ENCODE results near the gene SPATA2.

Gene SPATA2

GRCh38 chr20:49941456-49941855 is 26.1 kb upstream of the SPATA2 start:
- Histone ChIP-seq H4K20me1 (ENCODE audit: insufficient read depth, low read length) (no peaks in the 10 kb centered on the region), H3K27ac (ENCODE audit: low read depth, low read length, poor library complexity, severe bottlenecking) (no peak overlapping the region), H3K36me3 (ENCODE audit: insufficient read depth, low read length) (peaks cover 64% of the 10 kb centered on the region), H3K9me3 (ENCODE audit: low read length) (no peaks in the 10 kb centered on the region), H3K4me3 (ENCODE audit: low read depth, low read length, poor library complexity, severe bottlenecking) (no peak overlapping the region), H3K4me2 (ENCODE audit: low read length) (no peak overlapping the region), H3K4me1 (ENCODE audit: insufficient read depth, low read length, severe bottlenecking) (peaks cover 23% of the 10 kb centered on the region), H2AFZ (ENCODE audit: low read length) (no peak overlapping the region), H3K27me3 (ENCODE audit: insufficient read depth, low read length) (no peaks in the 10 kb centered on the region), H3K9ac (ENCODE audit: low read length) (no peak overlapping the region), H3F3A (ENCODE audit: insufficient read depth, low read length) (no peaks in the 10 kb centered on the region), H3K9me2 (ENCODE audit: low read depth, low read length) (no peaks in the 10 kb centered on the region), H3K79me2 (ENCODE audit: insufficient read depth, low read length) (peaks cover 57% of the 10 kb centered on the region)
- TF ChIP-seq EZH2 (IDR thresholded peaks at IDR 0.05; ENCODE audit: borderline replicate concordance, low read length) (no peak), CTCF (IDR thresholded peaks at IDR 0.05; ENCODE audit: low read length) (no peak)

DNA sequence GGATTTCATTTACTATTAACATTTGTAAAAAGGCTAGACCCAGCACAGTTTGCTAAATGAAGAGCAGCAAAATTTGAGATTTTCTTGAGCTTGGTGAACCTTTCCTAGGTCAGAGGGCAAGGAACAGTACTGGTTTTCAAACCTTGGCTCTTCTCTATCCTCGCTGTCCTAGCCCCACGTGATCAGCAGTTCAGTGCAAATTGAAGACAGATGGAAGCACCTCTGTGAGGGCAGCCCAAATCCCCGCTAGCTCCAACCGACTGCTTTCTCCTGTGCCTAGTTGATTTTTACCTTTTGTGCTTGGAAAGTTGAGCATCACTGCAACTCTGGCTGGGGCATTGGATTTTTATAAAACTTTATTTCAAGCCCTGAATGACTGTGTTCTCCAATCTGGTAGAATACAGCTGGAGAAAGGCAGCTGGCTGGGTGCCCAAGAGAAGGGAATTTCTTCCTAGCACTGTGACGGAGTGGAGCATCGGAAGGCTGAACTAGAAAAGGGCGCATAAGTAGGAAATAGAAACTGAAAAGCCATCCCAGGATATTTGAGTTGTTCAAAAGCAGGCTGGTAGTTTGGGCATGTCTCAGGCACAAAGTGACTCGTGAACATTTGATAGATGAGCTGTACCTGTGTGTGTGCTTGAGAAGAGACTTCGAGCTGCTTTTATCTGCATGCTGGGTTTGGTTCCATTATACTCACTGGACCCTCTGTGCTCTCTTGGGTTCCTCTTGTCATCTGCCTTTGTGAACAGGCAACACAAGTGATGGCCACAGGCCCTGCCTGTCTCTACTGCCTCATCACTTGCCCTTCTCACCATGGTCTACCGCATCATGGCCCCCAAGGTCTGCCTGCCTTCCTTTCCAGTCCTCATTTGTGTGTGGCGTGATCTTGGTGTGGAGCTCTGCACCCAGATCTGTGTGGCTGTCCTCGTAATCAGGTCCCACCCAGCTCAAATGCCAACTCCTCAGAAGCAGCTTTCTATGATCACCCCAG is 23.1 kb upstream of the SPATA2 start:
- H3K36me3 ChIP-seq (ENCODE audit: insufficient read depth, low read length) = peaks cover 40% of the 10 kb centered on the region
- H3K27ac ChIP-seq (ENCODE audit: low read depth, low read length, poor library complexity, severe bottlenecking) = peak overlapping the region; percentile 1
- H3K9me2 ChIP-seq (ENCODE audit: low read depth, low read length) = no peaks in the 10 kb centered on the region
- no peak for TF ChIP-seq EZH2 (IDR thresholded peaks at IDR 0.05; ENCODE audit: borderline replicate concordance, low read length)
- no peak for TF ChIP-seq CTCF (IDR thresholded peaks at IDR 0.05; ENCODE audit: low read length)
- H3K9ac ChIP-seq (ENCODE audit: low read length) = peak overlapping the region; percentile 89; the same call in 1 of the 2 replicates
- H3K27me3 ChIP-seq (ENCODE audit: insufficient read depth, low read length) = no peaks in the 10 kb centered on the region
- H3K79me2 ChIP-seq (ENCODE audit: insufficient read depth, low read length) = peaks cover 59% of the 10 kb centered on the region
- H3K4me2 ChIP-seq (ENCODE audit: low read length) = peak overlapping the region; percentile 72
- no peaks in the 10 kb centered on the region for H3K9me3 ChIP-seq (ENCODE audit: low read length)
- no peaks in the 10 kb centered on the region for H4K20me1 ChIP-seq (ENCODE audit: insufficient read depth, low read length)
- H2AFZ ChIP-seq (ENCODE audit: low read length) = no peak overlapping the region
- H3K4me1 ChIP-seq (ENCODE audit: insufficient read depth, low read length, severe bottlenecking) = peaks cover 39% of the 10 kb centered on the region
- peaks cover 12% of the 10 kb centered on the region for H3F3A ChIP-seq (ENCODE audit: insufficient read depth, low read length)
- H3K4me3 ChIP-seq (ENCODE audit: low read depth, low read length, poor library complexity, severe bottlenecking) = peak overlapping the region; percentile 92

DNA sequence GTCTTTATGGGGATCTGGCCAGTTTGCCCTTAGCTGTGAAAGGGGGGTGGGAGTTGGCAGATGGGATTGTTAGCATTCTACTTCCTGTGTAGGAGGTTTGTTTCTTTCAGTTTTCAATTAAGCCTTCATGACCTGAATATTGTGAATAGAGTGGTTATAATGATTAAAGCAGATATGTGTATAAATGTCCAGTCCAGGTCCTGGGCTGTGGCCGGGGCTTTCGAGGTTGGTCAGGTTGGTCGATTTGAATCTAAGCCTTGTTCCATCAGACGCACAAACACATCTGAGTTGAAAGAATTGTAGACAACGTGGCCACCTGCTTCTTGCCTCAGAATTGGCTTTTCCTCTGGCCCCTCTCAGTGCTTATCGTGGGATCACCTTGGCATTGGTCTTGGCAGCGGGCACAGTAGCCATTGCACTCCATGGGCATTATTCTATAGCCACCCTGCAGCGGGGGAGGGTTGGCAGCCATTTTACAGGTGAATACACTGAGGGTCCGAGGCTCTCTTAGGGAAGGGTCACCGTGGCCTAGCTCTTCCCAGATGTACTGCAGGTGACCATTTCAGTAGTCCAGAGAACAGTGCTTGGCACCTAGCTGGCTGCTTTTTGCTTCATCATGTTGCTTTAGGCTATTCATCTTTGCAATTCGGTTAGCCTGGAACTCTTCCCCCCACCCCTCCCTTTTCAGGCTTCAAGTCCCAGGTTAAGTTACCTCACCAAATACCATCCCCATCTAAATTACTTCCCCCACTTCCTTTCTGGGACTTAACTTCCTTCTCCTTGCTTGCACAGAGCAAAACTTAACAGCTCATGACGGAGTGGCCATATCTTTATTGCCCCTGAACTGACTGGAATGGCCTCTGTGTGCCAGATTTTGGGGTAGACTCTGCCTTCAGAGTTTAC is 21.9 kb upstream of the SPATA2 start:
- Histone ChIP-seq H4K20me1 (ENCODE audit: insufficient read depth, low read length) (no peaks in the 10 kb centered on the region), H3K9ac (ENCODE audit: low read length) (peak overlapping the region; percentile 89), H3K9me3 (ENCODE audit: low read length) (no peaks in the 10 kb centered on the region), H3K79me2 (ENCODE audit: insufficient read depth, low read length) (peaks cover 51% of the 10 kb centered on the region), H3K27ac (ENCODE audit: low read depth, low read length, poor library complexity, severe bottlenecking) (no peak overlapping the region), H3K9me2 (ENCODE audit: low read depth, low read length) (no peaks in the 10 kb centered on the region), H3K4me2 (ENCODE audit: low read length) (peak overlapping the region; percentile 72), H3K36me3 (ENCODE audit: insufficient read depth, low read length) (peaks cover 28% of the 10 kb centered on the region), H3K4me1 (ENCODE audit: insufficient read depth, low read length, severe bottlenecking) (peaks cover 40% of the 10 kb centered on the region), H3K4me3 (ENCODE audit: low read depth, low read length, poor library complexity, severe bottlenecking) (peak overlapping the region; percentile 92), H3F3A (ENCODE audit: insufficient read depth, low read length) (peaks cover 12% of the 10 kb centered on the region), H3K27me3 (ENCODE audit: insufficient read depth, low read length) (no peaks in the 10 kb centered on the region), H2AFZ (ENCODE audit: low read length) (no peak overlapping the region)
- no peak for TF ChIP-seq CTCF (IDR thresholded peaks at IDR 0.05; ENCODE audit: low read length)
- no peak for TF ChIP-seq EZH2 (IDR thresholded peaks at IDR 0.05; ENCODE audit: borderline replicate concordance, low read length)

Measured in OCI-LY1 (cell line).